ENCODE measurements around the gene ORC3.
"Not testable (repeated sequence)": the region's sequence is repeated elsewhere in the genome, so short reads cannot be mapped to it uniquely, and the experiment has no call there.

Gene ORC3

GRCh38 chr6:87697581-87698546 lies 107.9 kb downstream of the ORC3 start:
- DNase-seq (ENCODE audit: low read depth): no peak

GRCh38 chr6:87698547-87699006 lies 108.6 kb downstream of the ORC3 start:
- no peak for DNase-seq (ENCODE audit: low read depth)

DNA sequence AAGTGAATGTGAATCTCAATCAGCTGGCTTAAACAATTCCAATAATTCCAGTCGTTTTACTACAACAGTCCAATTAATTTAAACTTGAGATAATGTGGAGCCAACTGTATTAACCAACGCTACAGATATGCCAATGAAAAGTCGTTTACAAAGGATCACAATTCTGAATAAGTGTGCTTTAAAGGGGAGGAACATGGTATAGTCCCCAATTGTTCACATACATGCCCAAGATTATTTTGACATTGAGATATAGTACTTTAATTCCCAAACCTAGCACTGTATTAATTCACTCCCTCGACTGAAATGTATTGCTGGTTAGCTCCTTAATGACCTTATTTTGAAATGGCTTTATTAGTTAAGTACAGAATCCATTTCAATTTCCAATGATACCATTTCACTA lies 109.6 kb downstream of the ORC3 start:
- no peak for DNase-seq (ENCODE audit: low read depth)

GRCh38 chr6:87700397-87701343 lies 110.7 kb downstream of the ORC3 start:
- peak; percentile 16 for DNase-seq (ENCODE audit: low read depth)

GRCh38 chr6:87701344-87701675 lies 111.4 kb downstream of the ORC3 start:
- DNase-seq (ENCODE audit: low read depth): peak; percentile 12

GRCh38 chr6:87701676-87702588 lies 112.0 kb downstream of the ORC3 start, which contains the start of gene AKIRIN2:
TSS of gene AKIRIN2 (minus strand) at chr6:87702233. CDS start at chr6:87701684, 549 bp downstream.
- DNase-seq (ENCODE audit: low read depth): peak; percentile 96

DNA sequence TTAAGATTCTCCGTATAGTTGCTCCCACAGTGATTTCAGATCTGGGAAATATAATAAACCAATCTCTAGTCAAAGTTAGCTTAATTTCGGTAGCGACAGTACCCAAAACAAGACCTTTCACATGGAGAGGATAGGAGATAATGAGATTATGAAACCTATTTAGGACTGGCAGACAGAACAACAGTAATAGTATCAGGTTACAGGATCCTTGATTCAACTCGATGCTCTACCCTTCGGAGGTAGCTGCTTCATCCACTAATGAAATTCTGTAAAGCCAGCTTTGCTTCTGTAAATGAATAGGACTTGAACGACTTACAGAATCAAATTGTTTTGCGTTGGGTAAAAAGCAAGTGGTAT lies 112.6 kb downstream of the ORC3 start:
- no peak for DNase-seq (ENCODE audit: low read depth)

DNA sequence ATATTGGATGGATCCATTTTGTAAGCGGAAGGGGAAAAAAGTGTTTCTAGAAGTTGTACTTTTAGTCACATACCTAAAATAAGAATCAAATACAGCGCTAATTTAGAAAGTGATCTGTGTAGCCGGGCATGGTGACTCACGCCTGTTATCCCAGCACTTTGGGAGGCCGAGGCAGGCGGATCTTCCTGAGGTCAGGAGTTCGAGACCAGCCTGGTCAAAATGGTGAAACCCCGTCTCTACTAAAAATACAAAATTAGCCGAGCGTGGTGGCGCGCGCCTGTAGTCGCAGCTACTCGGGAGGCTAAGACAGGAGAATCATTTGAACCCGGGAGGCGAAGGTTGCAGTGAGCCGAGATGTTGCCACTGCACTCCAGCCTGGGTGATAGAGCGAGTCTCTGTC lies 113.1 kb downstream of the ORC3 start:
- DNase-seq (ENCODE audit: low read depth): not testable (repeated sequence)

GRCh38 chr6:87705070-87705691 lies 115.2 kb downstream of the ORC3 start:
- no peak for DNase-seq (ENCODE audit: low read depth)

DNA sequence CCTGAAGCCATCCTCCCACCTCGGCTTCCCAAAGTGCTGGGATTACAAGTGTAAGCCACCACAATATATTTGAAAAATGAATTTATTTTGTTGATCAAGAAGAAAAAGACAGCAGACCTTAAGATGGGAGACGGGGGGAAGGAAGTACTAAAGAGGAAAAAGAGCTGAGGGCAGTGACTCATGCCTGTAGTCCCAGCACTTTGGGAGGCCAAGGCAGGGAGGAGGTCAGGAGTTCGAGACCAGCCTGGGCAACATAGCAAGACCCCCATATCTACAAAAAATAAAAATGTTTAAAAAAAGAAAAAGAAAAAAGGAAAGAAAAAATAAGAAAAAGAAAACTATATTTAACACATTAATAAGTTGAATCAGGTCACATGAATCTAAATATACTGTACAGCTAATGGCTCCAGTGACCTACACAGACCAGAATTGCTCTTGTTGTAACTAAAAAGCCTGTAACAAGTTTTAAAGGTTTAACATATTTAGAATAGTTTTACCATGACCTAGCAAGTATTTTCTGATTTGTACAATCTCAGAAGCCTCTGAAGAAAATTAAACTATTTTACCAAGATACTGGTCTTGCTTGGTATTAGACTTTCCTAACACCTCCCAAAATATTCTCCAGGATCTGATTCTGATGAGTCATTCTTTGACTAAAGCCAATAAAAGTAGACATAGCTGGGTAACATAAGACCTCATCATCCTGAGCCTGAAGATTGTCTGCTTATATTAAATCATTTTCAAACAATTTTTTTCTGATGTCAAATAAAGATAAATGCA lies 116.4 kb downstream of the ORC3 start:
- no peak for DNase-seq (ENCODE audit: low read depth)

DNA sequence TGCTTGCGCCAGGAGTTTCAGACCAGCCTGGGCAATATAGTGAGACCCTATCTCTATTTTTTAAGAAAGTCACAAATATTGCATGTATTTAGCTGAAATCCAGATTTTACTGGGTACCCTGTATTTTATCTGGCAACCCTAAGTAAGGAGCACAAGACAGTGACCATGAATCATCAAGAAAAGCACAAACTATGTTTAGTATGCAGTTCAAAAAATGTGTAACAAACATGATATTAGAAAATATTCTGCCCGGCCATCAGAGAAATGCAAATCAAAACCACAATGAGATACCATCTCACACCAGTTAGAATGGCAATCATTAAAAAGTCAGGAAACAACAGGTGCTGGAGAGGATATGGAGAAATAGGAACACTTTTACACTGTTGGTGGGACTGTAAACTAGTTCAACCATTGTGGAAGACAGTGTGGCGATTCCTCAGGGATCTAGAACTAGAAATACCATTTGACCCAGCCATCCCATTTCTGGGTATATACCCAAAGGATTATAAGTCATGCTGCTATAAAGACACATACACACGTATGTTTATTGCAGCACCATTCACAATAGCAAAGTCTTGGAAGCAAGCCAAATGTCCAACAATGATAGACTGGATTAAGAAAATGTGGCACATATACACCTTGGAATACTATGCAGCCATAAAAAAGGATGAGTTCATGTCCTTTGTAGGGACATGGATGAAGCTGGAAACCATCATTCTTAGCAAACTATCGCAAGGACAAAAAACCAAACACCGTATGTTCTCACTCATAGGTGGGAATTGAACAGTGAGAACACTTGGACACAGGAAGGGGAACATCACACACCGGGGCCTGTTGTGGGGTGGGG lies 118.9 kb downstream of the ORC3 start:
- DNase-seq (ENCODE audit: low read depth): not testable (repeated sequence)

GRCh38 chr6:87710090-87710489 lies 120.2 kb downstream of the ORC3 start:
- DNase-seq (ENCODE audit: low read depth): no peak

GRCh38 chr6:87712713-87713112 lies 122.8 kb downstream of the ORC3 start:
- not testable (repeated sequence) for DNase-seq (ENCODE audit: low read depth)

GRCh38 chr6:87714093-87714842 lies 124.3 kb downstream of the ORC3 start:
- no peak for DNase-seq (ENCODE audit: low read depth)
